ENCODE results near the gene C16orf74.
A peak's percentile ranks its signal among the peaks of the same experiment; 100 is the strongest.

The C16orf74 gene

DNA sequence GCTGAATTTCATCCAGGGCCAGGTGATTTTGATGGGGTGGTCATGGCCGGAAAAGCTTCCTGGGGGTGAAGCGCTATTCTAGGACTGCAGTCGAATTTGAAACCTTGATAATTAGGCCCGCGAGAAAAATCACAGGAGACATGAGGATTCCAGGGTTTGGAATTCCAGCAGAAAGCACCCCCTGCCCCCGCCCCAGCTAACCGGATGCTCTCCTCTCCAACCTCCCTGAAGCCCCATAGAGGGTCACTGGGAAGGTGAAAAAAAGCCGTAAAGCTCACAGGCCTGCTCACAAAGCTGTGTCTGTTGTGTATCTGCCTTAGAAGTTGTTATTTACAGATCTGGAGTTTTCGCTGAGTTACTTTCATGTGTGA lies 61.0 kb downstream of the C16orf74 start:
- no peak for DNase-seq

DNA sequence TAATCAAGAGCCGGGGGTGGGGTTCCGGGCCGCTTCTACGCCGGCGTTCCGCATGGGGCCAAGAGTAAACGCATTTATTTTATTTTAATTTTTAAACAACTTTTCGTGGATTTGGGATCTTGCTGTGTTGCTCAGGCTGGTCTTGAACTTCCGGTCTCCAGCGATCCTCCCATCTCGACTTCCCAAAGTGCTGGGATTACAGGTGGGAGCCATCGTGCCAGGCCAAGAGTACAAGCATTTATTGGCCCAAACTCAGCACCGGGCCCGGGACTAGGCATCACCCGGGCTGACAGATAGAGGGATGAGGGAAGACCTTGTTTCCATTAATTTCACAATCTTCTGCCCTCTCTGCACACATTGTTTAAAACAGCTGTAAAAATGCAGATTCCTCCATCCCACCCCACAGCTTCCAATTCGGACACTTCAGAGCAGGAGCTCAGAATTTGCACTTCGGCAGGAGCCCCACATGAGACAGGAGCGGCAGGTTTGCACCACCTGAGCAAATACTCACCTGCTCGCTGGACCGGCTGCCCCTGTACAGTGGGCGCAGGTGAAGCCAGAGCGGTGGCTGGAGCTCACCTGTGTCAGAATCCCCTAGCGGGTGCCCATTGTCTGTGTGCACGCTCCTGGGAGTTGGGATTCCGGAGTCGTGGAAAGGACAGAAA lies 61.5 kb downstream of the C16orf74 start:
- DNase-seq, result no peak

DNA sequence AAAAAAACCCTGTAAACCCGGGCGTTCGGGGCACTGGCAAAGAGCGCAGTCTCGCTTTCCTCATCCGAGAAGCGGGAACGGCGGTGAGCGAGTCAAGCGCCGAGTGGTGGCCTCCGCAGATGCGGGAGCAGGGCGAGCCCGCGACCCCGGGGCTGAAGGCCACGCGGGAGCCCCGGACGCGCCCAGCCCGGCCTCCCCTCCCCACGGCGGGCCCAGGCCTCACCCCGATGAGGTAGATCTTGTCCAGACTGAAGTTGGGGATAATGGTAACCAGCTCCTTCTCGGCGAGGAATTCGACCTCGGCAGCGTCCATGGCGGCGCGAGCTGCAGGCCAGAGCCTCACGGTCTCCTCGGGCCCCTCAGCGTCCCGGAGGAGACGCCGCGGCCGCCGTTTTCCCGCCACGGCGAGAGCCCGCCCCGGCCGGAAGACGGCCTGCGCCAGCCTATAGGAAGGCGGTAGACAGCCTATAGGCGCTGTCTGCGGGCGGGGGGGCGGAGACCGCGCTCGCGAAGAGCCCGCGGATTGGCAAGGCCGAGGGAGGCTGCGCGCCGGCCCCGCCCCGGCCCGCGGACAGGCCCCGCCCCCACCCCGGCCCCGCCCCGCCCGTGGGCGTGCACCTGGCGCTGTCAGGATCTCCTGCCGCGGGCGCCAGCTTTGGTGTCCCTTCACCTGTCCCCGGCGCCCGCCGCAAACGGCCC lies 62.2 kb downstream of the C16orf74 start, which contains the start of gene GINS2:
Gene GINS2, minus strand, starts transcription at position 369 of the 699 bp plus-strand sequence. Its CDS starts 56 bp downstream, at position 313.
- peak; percentile 92 for DNase-seq

DNA sequence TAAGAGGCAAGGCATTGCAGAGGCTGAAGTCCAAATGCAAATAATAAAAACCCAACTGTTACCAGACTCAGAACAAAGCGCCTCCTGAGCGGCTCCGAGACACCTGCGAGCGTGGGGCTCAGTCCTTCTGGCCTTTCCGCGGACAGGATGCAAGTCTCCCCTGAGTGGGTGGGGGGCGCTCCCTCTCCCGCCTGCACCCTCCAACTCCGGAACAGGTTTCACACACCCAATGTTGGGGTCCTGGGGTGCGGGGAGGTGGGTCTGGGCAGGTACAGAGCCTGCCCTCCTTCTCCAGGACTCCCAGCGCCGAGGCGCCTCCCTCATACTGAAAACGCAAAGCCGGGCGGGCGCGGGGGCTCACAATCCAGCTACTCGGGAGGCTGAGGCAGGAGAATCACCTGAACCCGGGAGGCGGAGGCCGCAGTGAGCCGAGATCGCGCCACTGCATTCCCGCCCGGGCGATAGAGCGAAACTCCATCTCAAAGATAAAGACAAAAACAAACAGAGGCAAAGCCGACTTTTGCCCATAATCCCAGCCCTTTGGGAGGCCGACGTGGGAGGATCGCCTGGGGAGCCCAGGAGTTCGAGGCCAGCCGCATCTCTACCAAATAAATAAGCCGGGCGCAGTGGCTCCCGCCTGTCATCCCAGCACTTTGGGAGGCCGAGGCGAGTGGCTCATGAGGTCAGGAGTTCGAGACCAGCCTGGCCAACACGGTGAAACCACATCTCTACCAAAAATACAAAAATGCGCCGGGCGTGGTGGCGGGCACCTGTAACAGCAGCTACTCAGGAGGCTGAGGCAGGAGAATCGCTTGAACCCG lies 63.0 kb downstream of the C16orf74 start:
- DNase-seq, result no peak

DNA sequence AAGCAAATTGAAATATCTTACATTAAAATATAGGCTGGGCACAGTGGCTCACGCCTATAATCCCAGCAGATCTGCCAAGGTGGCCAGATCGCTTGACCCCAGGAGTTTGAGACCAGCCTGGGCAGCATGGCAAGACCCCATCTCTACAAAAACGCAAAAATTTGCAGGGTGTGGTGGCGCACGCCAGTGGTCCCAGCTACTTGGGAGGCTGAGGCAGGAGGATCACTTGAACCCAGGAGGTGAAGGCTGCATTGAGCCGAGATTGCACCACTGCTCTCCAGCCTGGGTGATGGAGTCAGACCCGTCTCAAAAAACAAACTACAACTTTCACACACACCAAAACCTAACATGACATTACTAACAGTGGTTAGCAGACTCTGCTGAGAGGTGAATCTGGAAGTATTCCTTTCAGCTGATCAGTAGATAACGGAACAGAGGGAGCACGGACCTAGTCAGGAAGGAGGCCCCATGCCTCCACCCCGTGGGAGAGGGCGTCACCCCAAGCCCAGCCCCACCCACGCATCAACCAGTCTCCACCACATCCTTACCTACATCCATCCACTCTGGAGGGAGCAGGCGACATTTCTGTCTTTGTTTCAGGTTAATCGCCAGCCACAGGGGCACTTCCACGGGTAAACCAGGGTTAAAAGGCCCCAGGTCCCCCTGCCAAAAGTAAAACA lies 63.8 kb downstream of the C16orf74 start:
- no peak for DNase-seq

- DNase-seq, result no peak
Measured at GRCh38 chr16:85685251-85685650, 65.6 kb downstream of the C16orf74 start.

- DNase-seq, result no peak
Measured at GRCh38 chr16:85683363-85683762, 67.5 kb downstream of the C16orf74 start.

- no peak for DNase-seq
Measured at GRCh38 chr16:85682516-85682915, 68.4 kb downstream of the C16orf74 start.

- no peak for DNase-seq
Measured at GRCh38 chr16:85681255-85681654, 69.6 kb downstream of the C16orf74 start.

DNA sequence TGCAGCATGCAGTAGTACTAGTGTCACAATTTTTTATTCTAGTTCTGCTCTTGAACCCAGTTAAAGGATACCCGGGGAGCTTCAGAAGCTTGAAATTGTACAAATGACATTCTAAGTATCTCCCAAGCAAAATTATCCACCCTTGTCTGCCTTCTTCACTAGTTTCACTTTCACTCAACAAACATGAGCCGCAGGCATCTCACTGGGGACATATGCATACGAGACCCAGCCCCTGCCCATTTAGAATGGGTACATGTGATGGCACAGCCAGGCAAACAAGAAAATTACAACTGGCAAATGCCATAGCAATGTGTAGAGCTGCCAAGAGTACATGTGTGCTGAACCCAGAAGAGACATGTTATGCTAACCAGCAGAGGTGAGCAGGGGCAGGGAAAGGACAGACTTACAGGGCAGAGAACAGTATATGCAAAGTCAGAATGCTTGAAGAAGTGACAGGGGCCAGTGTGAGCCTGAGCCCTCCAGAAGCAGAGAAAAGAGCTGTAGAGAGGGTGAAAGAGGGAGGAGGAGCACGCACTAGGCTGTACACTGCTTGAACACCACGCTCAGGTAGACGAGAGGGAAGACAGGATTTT lies 70.4 kb downstream of the C16orf74 start:
- no peak for DNase-seq

DNA sequence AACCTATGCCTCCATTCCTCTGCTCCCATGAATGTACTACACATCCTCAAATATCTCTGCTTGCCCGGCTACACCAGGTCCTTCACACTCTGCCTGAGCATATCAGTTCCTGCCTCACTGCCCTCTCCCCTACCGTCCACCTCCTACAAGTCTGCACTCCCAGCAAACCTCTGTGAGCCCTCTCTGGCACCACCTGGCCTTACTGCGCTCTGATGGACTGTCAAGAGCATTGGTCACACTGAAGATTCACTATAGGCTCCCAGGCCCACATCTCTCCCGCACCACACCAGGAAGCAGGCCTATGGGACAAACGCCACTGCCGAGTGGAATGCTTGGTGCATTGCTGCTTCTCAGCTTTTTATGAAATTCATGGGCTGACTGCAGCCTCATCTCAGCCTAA lies 71.0 kb downstream of the C16orf74 start:
- DNase-seq, result no peak

DNA sequence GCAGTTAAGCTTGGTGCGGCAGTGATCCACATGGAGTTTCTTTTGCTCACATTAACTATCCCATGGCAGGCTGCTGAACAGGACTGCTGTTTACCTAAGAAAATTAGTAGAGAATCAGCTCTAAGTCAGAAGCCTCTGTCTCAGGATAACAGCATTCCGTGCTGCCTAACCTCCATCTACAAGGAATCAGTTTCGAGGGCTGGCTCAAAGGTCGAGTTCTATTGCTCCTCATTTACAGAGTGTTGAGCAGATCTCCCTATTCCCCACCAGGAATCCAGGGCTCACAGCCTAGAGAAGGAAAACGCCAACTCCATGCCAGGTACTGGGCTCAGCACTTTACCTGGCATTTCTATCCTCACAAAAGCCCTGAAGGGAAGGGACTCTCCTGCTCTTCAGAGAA lies 72.1 kb downstream of the C16orf74 start:
- DNase-seq, result no peak

DNA sequence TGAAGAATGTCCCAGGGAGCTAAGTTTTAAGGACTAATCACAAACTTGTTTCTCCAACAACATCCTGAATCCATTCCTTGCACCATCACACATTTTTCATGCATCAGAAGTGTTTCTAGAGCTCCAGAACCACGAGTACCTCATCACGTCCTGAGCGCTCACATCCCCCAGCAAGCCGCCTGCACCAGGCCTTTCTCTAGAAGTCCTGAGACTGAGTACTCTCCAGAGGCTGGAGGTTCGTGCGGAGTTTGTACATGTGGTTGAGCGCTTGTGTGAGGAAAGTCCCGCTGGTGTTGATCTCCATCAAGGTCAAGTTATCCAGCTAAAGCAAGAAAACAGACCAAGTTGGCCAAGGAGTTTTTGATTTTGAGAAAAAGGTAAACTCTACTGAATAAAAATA lies 72.9 kb downstream of the C16orf74 start:
- DNase-seq, result no peak

- DNase-seq, result no peak
Measured at GRCh38 chr16:85677383-85677967, 73.4 kb downstream of the C16orf74 start.

- DNase-seq, result no peak
Measured at GRCh38 chr16:85676466-85676865, 74.4 kb downstream of the C16orf74 start.

DNA sequence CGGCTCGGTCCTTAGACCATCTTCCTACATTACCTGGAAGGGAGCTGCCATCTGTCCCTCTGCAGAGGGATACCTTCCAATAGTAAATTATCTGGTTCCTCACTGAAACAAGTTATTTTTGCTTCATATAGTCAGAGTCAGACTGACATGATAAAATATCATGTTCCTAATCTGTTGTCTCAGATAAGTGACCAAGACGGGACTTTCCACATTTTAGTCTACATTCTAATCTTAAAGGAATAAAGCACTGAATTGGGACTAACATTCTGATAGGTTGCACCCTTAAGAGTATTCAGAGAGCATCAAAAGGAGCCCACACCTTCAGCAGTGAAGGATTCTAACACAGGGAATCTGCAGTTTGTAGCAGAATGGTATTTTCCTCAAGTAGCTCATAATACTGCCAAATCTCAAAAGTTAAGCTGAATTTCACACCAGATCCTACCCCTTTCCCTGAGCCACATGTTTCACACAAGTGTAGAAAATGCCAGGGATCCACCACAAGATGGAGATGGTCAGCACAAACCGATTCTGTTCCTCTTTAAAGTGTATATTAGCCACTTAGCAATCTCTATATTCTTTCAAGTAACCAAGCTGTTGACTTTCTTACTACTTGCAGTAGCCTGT lies 75.5 kb downstream of the C16orf74 start:
- peak; percentile 35 for DNase-seq

DNA sequence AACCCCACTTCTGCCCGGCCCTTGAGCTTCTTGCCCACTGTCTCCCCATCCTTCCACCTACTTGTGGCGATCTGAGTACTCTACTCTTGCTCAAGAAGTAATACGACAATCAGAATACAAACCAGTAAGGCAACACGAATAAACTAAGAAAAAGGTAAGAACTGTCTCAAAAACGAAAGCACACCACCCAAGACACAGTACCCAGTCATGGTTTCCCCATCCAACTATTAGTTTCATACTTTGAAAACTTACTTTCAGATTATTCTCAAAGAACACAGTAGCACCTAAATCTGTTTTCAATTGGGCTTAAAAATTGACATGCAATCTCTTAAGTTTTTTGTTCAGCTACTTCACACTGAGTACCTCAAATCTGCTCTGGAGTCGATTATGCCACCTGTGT lies 76.1 kb downstream of the C16orf74 start:
- no peak for DNase-seq

DNA sequence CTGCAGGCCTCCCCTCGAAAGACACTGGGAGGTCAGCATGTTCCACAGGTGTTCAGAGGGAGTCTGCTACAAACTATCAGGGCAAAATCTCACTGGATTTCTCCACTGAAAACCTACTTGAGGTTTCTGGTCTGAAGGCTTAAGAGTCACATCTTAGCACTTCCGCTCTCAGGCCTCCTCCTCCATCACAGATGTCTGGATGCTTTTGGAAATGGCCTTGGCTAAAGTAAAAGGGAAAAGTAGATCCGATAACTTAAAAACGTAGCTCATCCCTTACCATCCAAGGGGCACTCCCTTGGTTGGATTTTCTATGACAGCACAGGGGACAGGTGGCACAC lies 76.5 kb downstream of the C16orf74 start:
- DNase-seq, result no peak

DNA sequence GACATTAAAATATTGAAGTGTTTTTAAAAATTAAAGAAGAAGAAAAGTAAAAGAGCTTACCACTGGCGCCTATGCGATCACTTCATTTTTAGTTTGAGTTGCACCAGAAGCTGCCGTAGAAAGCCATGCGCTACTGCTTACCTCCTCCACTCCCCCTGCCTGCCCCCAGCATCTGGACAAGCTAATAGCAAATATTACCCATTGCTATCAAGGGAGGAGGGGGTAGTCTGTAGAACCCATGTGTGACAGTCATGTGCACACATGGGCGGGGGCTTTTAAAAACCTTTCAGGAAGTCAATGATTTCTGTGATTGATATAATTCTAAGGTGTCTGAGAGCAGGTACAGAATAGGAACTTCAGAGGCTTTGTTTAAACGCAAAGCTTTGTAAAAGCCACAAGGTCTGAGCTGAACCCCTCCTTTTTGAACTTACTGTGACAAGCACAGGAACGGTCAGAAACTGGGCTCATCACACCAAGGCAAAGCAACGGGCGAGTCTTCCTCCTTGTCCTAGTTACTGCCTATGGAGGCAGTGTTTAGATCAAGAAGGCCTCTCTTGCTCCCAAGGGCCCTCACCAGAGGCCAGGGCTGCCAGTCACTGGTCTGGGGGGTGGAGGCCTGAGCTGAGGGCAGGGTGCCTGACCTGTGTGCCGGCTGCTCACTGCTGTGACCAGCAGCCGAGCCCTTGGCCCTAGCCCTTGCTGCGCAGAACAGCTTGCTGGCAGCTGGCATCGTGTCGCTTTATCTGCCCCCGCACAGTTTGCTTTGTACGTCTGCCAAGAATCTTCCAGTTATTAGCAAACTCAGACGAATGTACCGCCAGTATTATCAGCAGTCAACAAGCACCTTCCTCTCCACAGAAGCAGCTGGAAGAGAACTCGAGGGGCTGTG lies 77.1 kb downstream of the C16orf74 start:
- DNase-seq, result no peak

DNA sequence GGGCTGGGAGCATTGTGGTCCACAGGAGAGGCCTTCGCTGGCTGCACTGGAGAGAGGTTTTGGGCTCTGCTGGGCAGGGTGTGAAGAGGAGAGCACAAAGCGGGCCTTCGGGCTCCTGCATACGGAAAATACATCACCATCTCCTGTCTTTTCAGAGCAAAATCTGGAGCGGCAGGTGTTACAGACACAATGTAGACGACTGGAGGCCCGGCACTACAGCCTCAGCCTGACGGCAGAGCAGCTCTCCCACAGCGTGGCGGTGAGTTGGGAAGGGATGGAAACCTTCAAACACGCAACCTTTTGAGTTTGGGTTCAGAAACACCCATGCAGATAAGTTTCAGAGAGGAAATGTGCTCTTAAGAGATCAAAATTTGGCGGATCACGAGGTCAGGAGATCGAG lies 80.1 kb downstream of the C16orf74 start:
- no peak for DNase-seq

Data from inflammatory macrophage treated with lipopolysaccharide for 4 hours (primary cell).